H9 (cell line): ENCODE results near the gene DRICH1. TPM values are rescaled to one million over a fixed set of nuclear protein-coding genes. Genes with fewer than 3 reads are reported as not detected.

ENCODE experiments used
- DNase-seq: peaks from one replicate; pipeline ENCODE4 v3.0.0-alpha.2; 2017
- H2AFZ ChIP-seq: one replicate; pipeline ENCODE4 v1.6.1; 2013; ENCODE audit warnings: mild to moderate bottlenecking, low read length, control low read depth, moderate library complexity
- H2AK5ac ChIP-seq: 2 replicates; pipeline ENCODE4 v1.6.1; 2013; ENCODE audit warnings: low read length, control low read depth, mixed read lengths; ENCODE audit not compliant: insufficient read length
- H2BK120ac ChIP-seq: one replicate; pipeline ENCODE4 v1.6.1; 2013; ENCODE audit warnings: low read depth, mild to moderate bottlenecking, low read length, control low read depth, inconsistent platforms; ENCODE audit not compliant: poor library complexity, severe bottlenecking
- H2BK12ac ChIP-seq: 2 replicates; pipeline ENCODE4 v1.6.1; 2013; ENCODE audit warnings: low read length, control low read depth, mixed read lengths, low read depth; ENCODE audit not compliant: insufficient read length
- H2BK15ac ChIP-seq: 2 replicates; pipeline ENCODE4 v1.6.1; 2013; ENCODE audit warnings: low read depth, low read length, control low read depth
- H2BK20ac ChIP-seq: one replicate; pipeline ENCODE4 v1.6.1; 2013; ENCODE audit warnings: low read depth, mild to moderate bottlenecking, low read length, control low read depth, inconsistent platforms; ENCODE audit not compliant: poor library complexity, severe bottlenecking
- H2BK5ac ChIP-seq: 2 replicates; pipeline ENCODE4 v1.6.1; 2013; ENCODE audit warnings: low read length, control low read depth, mixed read lengths; ENCODE audit not compliant: insufficient read length
- H3K14ac ChIP-seq: 2 replicates; pipeline ENCODE4 v1.6.1; 2013; ENCODE audit warnings: low read length, control low read depth; ENCODE audit not compliant: insufficient read depth
- H3K18ac ChIP-seq: 2 replicates; pipeline ENCODE4 v1.6.1; 2013; ENCODE audit warnings: low read depth, mild to moderate bottlenecking, mixed read lengths, low read length, control low read depth; ENCODE audit not compliant: insufficient read length
- H3K23ac ChIP-seq: 2 replicates; pipeline ENCODE4 v1.6.1; 2013; ENCODE audit warnings: low read length, control low read depth, mixed read lengths, low read depth; ENCODE audit not compliant: insufficient read length
- H3K23me2 ChIP-seq: 2 replicates; pipeline ENCODE4 v1.6.1; 2013; ENCODE audit warnings: low read depth, mild to moderate bottlenecking, mixed read lengths, low read length, control low read depth; ENCODE audit not compliant: insufficient read length, poor library complexity, severe bottlenecking
- H3K27ac ChIP-seq: 2 replicates; pipeline ENCODE4 v1.5.1; 2013; ENCODE audit warnings: low read length, control low read depth, mixed read lengths, low read depth; ENCODE audit not compliant: insufficient read length
- H3K27me3 ChIP-seq: 2 replicates; pipeline ENCODE4 v1.6.1; 2013; ENCODE audit warnings: low read length, control low read depth, inconsistent platforms; ENCODE audit not compliant: insufficient read depth
- H3K4ac ChIP-seq: 2 replicates; pipeline ENCODE4 v1.6.1; 2013; ENCODE audit warnings: low read depth, mild to moderate bottlenecking, control low read depth, inconsistent platforms, low read length, moderate library complexity
- H3K4me1 ChIP-seq: 2 replicates; pipeline ENCODE4 v1.6.1; 2013; ENCODE audit warnings: low read length, control low read depth, inconsistent platforms; ENCODE audit not compliant: insufficient read depth
- H3K4me2 ChIP-seq: 2 replicates; pipeline ENCODE4 v1.6.1; 2013; ENCODE audit warnings: low read length, control low read depth, mixed read lengths; ENCODE audit not compliant: insufficient read length, insufficient read depth
- H3K56ac ChIP-seq: 2 replicates; pipeline ENCODE4 v1.6.1; 2013; ENCODE audit warnings: low read depth, mild to moderate bottlenecking, mixed read lengths, low read length, control low read depth; ENCODE audit not compliant: insufficient read length
- H3K79me1 ChIP-seq: 2 replicates; pipeline ENCODE4 v1.6.1; 2013; ENCODE audit warnings: low read depth, mild to moderate bottlenecking, moderate library complexity, low read length, control low read depth, inconsistent platforms; ENCODE audit not compliant: insufficient read depth, poor library complexity, severe bottlenecking
- H3K79me2 ChIP-seq: 2 replicates; pipeline ENCODE4 v1.6.1; 2013; ENCODE audit warnings: low read length, control low read depth, inconsistent platforms; ENCODE audit not compliant: insufficient read depth
- H3K9ac ChIP-seq: 2 replicates; pipeline ENCODE4 v1.6.1; 2013; ENCODE audit warnings: low read length, control low read depth, mixed read lengths; ENCODE audit not compliant: insufficient read length; ENCODE audit errors: extremely low read depth
- H3K9me3 ChIP-seq: one replicate; pipeline ENCODE4 v1.6.1; 2013; ENCODE audit warnings: low read depth, low read length, inconsistent platforms; ENCODE audit not compliant: control insufficient read depth
- H3T11ph ChIP-seq: one replicate; pipeline ENCODE4 v1.6.1; 2013; ENCODE audit warnings: mild to moderate bottlenecking, low read length, control low read depth, inconsistent platforms
- H4K20me1 ChIP-seq: one replicate; pipeline ENCODE4 v1.6.1; 2013; ENCODE audit not compliant: control insufficient read depth, insufficient read length, insufficient read depth
- H4K5ac ChIP-seq: 2 replicates; pipeline ENCODE4 v1.6.1; 2013; ENCODE audit warnings: low read depth, mild to moderate bottlenecking, mixed read lengths, low read length, control low read depth; ENCODE audit not compliant: insufficient read length
- H4K8ac ChIP-seq: replicated peaks from 2 replicates; pipeline ENCODE4 v1.6.1; 2013; ENCODE audit warnings: low read length, control low read depth, mixed read lengths, low read depth; ENCODE audit not compliant: insufficient read length
- H4K91ac ChIP-seq: 2 replicates; pipeline ENCODE4 v1.6.1; 2013; ENCODE audit warnings: low read depth, mild to moderate bottlenecking, moderate library complexity, mixed read lengths, low read length, control low read depth; ENCODE audit not compliant: insufficient read length
- H3K27ac Mint-ChIP-seq, 3 experiments: 2 replicates in 2 of 3; 3 replicates in 1 of 3; pipeline ENCODE4 v1.8.0; 2020 to 2021; ENCODE audit warnings: mixed read lengths in 3 of 3, mild to moderate bottlenecking in 1 of 3, moderate library complexity in 1 of 3
- H3K27me3 Mint-ChIP-seq: 2 replicates; pipeline ENCODE4 v1.8.0; 2021; ENCODE audit warnings: low read depth, mild to moderate bottlenecking, moderate library complexity, mixed read lengths
- H3K36me3 Mint-ChIP-seq, 3 experiments: 2 replicates in 2 of 3; 3 replicates in 1 of 3; pipeline ENCODE4 v1.8.0; 2020 to 2021; ENCODE audit warnings: low read depth in 3 of 3, mixed read lengths in 3 of 3; ENCODE audit not compliant: insufficient read depth in 1 of 3
- H3K4me1 Mint-ChIP-seq, 2 experiments: 2 replicates each; pipeline ENCODE4 v1.8.0; 2020; ENCODE audit warnings: mixed read lengths in 2 of 2
- H3K4me3 Mint-ChIP-seq, 2 experiments: 2 replicates in 1 of 2; 3 replicates in 1 of 2; pipeline ENCODE4 v1.8.0; 2020 to 2021; ENCODE audit warnings: mild to moderate bottlenecking in 2 of 2, mixed read lengths in 2 of 2, moderate library complexity in 1 of 2
- H3K9me3 Mint-ChIP-seq, 2 experiments: 2 replicates in 1 of 2; 3 replicates in 1 of 2; pipeline ENCODE4 v1.8.0; 2020; ENCODE audit warnings: mild to moderate bottlenecking in 2 of 2, mixed read lengths in 2 of 2, moderate library complexity in 1 of 2
- CTCF ChIP-seq: fragments of 200-600 bp; sonication (generic); conservative IDR thresholded peaks from 3 replicates; pipeline ENCODE4 v1.8.0; 2021; ENCODE audit warnings: antibody characterized with exemption, mild to moderate bottlenecking
- WGBS: extraction: QIAGEN DNeasy Blood & Tissue Kit; methylation state at CpG from one replicate; pipeline ENCODE4 v1.1.7; 2013; ENCODE audit warnings: missing lambda C conversion rate, low lambda C conversion rate, mixed read lengths; ENCODE audit not compliant: insufficient read length; ENCODE audit errors: extremely low coverage; 5-methylcytosine and 5-hydroxymethylcytosine counted together
- total RNA-seq: library from RNA; stranded (reverse); gene quantifications from 2 replicates; pipeline ENCODE4 v1.2.1, GENCODE V29; 2021

DRICH1 gene
- total RNA-seq, 1 experiment from 2014 or later = not detected

- Histone ChIP-seq H3K4me2 (no peak overlapping the region), H3K9me3 (no peaks in the 10 kb centered on the region), H4K20me1 (no peaks in the 10 kb centered on the region), H4K8ac (no peak overlapping the region), H3K27ac (no peak overlapping the region), H4K91ac (no peak overlapping the region), H3T11ph (no peak overlapping the region), H2BK15ac (no peak overlapping the region), H3K4ac (no peak overlapping the region), H2BK12ac (no peak overlapping the region), H3K4me1 (no peaks in the 10 kb centered on the region), H3K18ac (no peak overlapping the region), H3K9ac (no peak overlapping the region), H3K56ac (no peak overlapping the region), H4K5ac (no peak overlapping the region), H3K79me2 (no peaks in the 10 kb centered on the region), H2AFZ (no peak overlapping the region), H2AK5ac (no peak overlapping the region), H3K14ac (no peak overlapping the region; the same call in 1 of the 2 replicates), H2BK120ac (no peak overlapping the region), H2BK20ac (no peak overlapping the region), H2BK5ac (no peak overlapping the region), H3K23me2 (no peaks in the 10 kb centered on the region), H3K23ac (no peak overlapping the region), H3K27me3 (no peaks in the 10 kb centered on the region), H3K79me1 (no peaks in the 10 kb centered on the region)
- Mint-ChIP-seq H3K27me3 (peaks cover 46% of the 10 kb centered on the region), H3K4me1 (no peaks in the 10 kb centered on the region), H3K36me3 (no peaks in the 10 kb centered on the region), H3K9me3 (no peaks in the 10 kb centered on the region), H3K27ac (no peak overlapping the region), H3K4me3 (no peak overlapping the region)
- no peak for TF ChIP-seq CTCF
- WGBS = no CpG with 5 or more reads among the region's 8 CpGs
- DNase-seq = no peak
These were observed 50.9 kb downstream of the DRICH1 start for GRCh38 chr22:23581260-23581650.
